HG02571 (cell line): Measurements from ENCODE around the gene PAK1IP1.
"Not testable (repeated sequence)": the region's sequence is repeated elsewhere in the genome, so short reads cannot be mapped to it uniquely, and the experiment has no call there.

ENCODE experiments used
- ATAC-seq: cut with Tn5 transposase; IDR thresholded peaks from one replicate; pipeline ENCODE4 v1.9.1; 2021; ENCODE audit warnings: mild to moderate bottlenecking, moderate library complexity; ENCODE audit not compliant: unreplicated experiment

PAK1IP1 gene

DNA sequence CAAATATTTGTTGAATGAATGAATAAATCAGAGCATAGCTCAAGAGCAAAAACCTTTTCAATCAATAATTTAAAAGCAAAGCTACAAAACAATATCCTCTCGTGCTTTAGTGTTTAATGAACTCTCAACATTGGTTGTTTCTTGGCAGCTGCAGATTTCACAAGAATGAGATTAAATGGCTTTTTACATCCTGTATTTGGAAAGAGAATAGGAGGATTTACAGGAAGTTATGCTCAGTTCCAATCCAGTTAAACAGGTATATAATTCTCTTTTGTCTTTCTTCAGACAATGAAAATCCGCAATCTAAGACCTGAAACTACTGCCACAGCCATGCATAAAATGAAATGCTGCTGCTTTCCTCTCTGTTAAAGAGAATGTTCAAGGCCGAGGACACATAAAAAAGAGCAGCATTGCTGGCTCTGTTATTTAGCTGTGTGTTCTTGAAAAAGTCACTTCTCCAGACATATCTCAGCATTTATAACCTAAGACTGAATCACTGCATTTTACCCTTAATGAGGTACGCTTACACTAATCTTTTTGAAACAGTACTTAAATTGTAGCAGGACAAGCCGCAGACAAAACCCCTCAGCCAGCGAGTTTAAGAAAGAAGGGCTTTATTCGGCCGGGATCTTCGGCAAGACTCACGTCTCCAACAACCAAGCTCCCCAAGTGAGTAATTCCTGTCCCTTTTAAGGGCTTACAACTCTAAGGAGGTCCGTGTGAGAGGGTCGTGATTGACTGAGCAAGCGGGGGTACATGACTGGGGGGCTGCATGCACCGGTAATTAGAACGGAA is 3.9 kb upstream of the PAK1IP1 start:
- ATAC-seq: no peak

DNA sequence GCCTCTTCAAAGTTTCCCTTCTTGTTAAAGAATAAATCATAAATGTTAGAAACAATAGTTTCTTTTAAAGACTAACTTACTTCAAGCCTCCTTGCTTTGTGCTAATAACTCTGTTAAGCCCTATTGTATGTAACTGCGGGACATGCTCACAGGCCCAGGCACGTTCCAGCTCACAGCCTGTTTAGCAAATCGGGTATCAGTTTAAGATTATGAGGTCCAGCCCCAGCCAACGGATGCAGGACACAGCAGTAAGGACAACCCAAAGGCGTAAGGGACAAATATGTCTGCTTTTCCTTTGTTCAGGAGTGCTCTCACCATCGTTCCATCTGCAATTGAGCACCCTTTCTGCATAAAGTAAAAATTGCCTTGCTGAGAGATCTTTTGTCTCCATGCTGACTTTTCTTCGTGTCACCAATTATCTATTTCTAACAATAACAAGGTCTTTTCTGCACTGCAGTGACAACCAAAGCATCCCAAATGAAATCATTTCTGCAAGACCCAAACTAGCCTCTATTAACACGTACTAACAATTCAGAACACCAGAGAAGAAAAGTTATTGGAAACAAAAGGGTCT is 1.7 kb upstream of the PAK1IP1 start:
- ATAC-seq: no peak

- no peak for ATAC-seq
Measured at GRCh38 chr6:10695086-10695657, 400 bp downstream of the PAK1IP1 start.

- ATAC-seq: no peak
Measured at GRCh38 chr6:10696655-10697054, 1.9 kb downstream of the PAK1IP1 start.

DNA sequence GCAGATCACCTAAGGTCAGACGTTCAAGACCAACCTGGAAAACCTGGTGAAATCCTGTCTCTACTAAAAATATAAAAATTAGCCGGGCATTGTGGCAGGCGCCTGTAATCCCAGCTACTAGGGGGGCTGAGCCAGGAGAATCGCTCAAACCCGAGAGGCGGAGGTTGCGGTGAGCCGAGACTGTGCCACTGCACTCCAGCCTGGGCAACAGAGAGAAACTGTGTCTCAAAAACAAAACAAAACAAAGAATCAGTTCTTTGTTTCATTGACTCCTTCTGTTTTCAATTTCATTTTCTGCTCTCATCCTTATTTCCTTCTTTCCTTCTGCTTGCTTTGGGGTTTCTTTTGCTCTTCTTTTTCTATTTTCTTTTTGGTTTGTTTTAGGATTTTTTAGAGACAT is 19.2 kb downstream of the PAK1IP1 start:
- ATAC-seq: no peak

- ATAC-seq: no peak
Measured at GRCh38 chr6:10719296-10719963, 24.7 kb downstream of the PAK1IP1 start.

DNA sequence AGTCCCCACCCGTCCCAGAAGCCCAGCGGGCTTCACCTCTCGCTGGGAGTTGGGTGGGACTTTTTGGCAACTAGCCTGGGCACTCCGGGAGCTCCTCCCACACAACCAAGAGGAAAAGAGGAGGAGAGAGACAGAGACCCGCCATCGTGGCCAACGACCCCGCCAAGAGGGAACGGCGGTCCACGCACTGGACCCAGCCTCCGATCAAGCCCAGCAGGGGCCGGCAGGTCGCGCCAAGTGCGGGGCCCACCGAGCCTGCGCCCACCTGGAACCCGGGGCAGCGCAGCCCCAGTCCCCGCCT is 25.1 kb downstream of the PAK1IP1 start:
- no peak for ATAC-seq

DNA sequence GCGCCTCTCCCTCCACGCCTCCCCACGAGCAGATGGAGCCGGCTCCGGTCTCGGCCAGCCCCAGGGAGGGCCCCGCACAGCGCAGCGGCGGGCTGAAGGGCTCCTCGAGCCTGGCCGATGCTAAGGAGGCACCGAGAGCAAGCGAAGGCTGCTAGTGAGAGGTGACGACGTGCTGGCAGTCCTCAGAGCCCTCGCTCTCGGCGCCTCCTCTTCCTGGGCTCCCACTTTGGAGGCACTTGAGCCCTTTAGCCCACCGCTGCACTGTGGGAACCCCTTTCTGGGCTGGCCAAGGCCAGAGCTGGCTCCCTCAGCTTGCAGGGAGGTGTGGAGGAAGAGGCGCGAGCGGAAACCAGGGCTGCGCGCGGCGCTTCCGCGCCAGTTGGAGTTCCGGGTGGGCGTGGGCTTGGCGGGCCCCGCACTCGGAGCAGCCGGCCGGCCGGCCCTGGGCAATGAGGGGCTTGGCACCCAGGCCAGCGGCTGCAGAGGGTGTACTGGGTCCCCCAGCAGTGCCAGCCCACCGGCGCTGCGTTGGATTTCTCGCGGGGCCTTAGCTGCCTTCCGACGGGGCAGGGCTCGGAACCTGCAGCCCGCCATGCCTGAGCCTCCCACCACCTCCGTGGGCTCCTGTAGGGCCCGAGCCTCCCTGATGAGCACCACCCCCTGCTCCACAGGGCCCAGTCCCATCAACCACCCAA is 25.6 kb downstream of the PAK1IP1 start:
- ATAC-seq: no peak

DNA sequence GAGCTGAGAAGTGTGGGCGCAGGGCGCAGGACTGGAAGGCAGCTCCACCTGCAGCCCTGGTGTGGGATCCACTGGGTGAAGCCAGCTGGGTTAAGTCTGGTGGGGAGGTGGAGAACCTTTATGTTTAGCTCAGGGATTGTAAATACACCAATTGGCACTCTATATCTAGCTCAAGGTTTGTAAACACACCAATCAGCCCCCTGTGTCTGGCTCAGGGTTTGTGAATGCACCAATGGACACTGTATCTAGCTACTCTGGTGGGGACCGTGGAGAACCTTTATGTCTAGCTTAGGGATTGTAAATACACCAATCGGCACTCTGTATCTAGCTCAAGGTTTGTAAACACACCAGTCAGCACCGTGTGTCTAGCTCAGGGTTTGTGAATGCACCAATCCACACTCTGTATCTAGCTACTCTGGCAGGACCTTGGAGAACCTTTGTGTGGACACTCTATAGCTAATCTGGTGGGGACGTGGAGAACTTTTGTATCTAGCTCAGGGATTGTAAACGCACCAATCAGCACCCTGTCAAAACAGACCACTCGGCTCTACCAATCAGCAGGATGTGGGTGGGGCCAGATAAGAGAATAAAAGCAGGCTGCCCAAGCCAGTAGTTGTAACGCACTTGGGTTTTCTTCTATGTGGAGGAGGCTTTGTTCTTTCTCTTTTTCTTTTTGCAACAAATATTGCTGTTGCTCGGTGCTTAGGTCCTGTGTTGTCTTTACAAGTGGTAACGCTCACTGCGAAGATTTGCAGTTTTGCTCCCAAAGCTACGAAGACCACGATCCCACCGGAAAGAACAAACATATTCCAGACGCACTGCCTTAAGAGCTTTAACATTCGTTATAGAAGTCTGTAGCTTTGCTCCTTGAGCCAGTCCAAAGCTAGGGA is 26.4 kb downstream of the PAK1IP1 start:
- ATAC-seq: not testable (repeated sequence)

GRCh38 chr6:10721850-10722569 is 27.2 kb downstream of the PAK1IP1 start:
- no peak for ATAC-seq

GRCh38 chr6:10722570-10722819 is 27.7 kb downstream of the PAK1IP1 start:
- no peak for ATAC-seq

GRCh38 chr6:10722820-10723566 is 28.2 kb downstream of the PAK1IP1 start, which contains the start of gene TMEM14C:
Gene TMEM14C, plus strand, starts transcription at chr6:10723070. Its CDS starts 1,544 bp downstream, at chr6:10724614.
- ATAC-seq: peak; percentile 99

GRCh38 chr6:10723567-10723881 is 28.8 kb downstream of the PAK1IP1 start:
- ATAC-seq: no peak

DNA sequence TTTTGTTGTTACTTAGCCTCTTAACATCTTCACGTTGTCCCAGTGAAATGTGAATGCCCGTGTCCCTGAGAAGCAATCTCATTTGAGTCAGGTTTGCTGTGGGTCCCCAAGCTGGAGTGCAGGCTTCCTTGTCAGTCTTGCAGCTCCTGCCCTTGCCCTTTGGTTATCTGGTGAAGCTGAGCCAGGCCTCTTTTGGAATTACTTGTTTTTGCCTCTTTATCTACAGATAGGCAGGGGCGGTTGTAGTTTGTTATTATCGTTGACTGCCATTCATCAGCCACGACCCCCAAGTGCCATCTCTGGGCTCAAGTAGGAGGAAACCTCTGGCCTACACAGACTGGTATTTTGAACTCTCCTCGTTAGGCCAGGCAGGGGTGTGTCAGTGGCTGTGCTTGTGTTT is 30.3 kb downstream of the PAK1IP1 start:
- ATAC-seq: no peak

DNA sequence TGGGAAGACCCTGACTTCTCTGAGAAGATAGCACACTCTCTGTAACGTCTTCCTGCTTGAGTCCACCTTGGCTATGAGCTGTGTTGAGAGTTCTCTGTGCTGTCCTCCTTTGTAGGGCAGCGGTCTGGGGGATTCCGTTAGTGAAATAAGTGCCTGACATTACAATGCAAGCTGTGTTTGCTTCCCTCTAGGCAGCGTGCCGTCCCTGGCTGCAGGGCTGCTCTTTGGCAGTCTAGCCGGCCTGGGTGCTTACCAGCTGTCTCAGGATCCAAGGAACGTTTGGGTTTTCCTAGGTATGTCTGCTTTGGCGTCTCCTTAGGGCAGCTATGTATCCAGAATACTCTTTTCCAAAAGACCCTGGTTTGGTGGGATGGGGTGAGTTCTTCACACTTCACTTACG is 30.9 kb downstream of the PAK1IP1 start:
- ATAC-seq: no peak

- ATAC-seq: no peak
Measured at GRCh38 chr6:10730254-10730653, 35.5 kb downstream of the PAK1IP1 start.

DNA sequence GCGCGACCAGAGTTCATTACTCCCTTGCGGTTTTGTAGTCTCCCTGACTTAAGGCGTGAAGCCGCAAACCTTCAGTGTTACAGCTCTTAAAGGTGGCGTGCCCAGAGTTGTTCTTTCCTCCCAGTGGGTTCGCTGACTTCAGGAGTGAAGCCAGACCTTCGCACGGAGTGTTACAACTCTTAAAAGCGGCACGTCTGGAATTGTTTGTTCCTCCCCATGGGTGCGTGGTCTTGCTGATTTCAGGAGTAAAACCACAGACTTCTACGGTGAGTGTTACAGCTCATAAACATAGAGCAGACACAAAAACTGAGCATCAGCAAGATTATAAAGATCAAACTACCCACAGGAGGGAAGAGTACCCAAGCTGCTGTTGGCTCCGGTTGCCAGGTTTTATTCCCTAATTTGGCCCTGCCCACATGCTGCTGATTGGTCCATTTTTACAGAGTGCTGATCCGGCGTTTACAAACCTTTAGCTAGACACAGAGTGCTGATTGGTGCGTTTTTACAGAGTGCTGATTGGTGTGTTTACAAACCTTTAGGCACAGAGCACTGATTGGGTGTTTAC is 38.5 kb downstream of the PAK1IP1 start:
- ATAC-seq: no peak

GRCh38 chr6:10733863-10734262 is 39.1 kb downstream of the PAK1IP1 start:
- ATAC-seq: no peak

- ATAC-seq: no peak
Measured at GRCh38 chr6:10736731-10737130, 42.0 kb downstream of the PAK1IP1 start.
